ENCODE measurements around the gene FYN. TPM values are rescaled to one million over a fixed set of nuclear protein-coding genes. Genes with fewer than 3 reads are reported as not detected.

The FYN gene
- total and polyA plus RNA-seq, 9 of the 15 experiments (the other 6 are each of a cell fraction or from before 2014, with no cell fraction given): 2.9 to 22.1 (median 11.4) TPM

DNA sequence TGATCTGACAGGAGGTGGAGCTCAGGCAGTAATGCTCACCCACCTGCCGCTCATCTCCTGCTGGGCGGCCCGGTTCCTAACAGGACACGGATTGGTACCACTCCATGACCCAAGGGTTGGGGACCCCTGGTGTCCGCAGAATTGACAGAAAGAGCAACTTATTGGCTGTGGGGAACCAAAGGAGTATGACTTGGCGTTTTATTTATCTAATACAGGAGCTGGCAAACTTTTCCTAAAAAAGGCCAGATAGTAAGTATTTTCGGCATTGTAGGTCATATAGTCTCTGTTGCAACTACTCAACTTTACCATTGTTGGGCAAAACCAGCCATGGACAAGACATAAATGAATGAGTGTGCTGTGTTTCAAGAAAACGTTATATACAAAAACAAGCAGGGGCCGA is 223.2 kb downstream of the FYN start:
- FAIRE-seq (no peak), DNase-seq (ENCODE audit: extremely low read depth in 1 of 4, low spot score in 3 of 4) (no peak), ATAC-seq (no peak)
- CTCF ChIA-PET (ENCODE audit: low intra/inter-chr PET ratio): no interaction called here
- Histone ChIP-seq H3K79me2 (ENCODE audit: control insufficient read depth, insufficient read depth, low read length) (no peaks in the 10 kb centered on the region), H3K9ac (ENCODE audit: insufficient read depth in 1 of 2, low read depth in 2 of 2, low read length in 2 of 2) (no peak overlapping the region), H3K4me1 (replicated peaks in 1 of 2; ENCODE audit: control insufficient read depth in 2 of 2, insufficient read depth in 2 of 2, low read length in 2 of 2) (no peaks in the 10 kb centered on the region), H3K4me3 (no peak overlapping the region), H2AFZ (ENCODE audit: low read depth, low read length) (no peak overlapping the region), H3K27me3 (ENCODE audit: control insufficient read depth in 2 of 2, insufficient read depth in 2 of 2, low read length in 2 of 2) (peaks cover 11 to 23% of the 10 kb centered on the region in 2 experiments; a peak in 4 of 5 replicates), H3K4me2 (ENCODE audit: insufficient read depth, low read length) (no peak overlapping the region), H3K9me1 (ENCODE audit: control insufficient read depth, insufficient read depth, low read length) (no peaks in the 10 kb centered on the region), H3K9me3 (replicated peaks; ENCODE audit: control insufficient read depth, insufficient read depth, low read depth, low read length) (no peaks in the 10 kb centered on the region), H4K20me1 (replicated peaks; ENCODE audit: control insufficient read depth, insufficient read depth, low read length) (no peaks in the 10 kb centered on the region), H3K36me3 (ENCODE audit: control insufficient read depth, insufficient read depth, low read length) (no peaks in the 10 kb centered on the region), H3K27ac (ENCODE audit: extremely low read depth, low read depth, low read length) (no peak overlapping the region)
- 0 out of 2 replicates have a peak, but pooled peaks have one; percentile 13 for TF ChIP-seq NFE2 (IDR thresholded peaks at IDR 0.05; ENCODE audit: low read depth)
- 0 out of 2 replicates have a peak, but pooled peaks have one; percentile 52 for TF ChIP-seq MAFG (tag; conservative IDR thresholded peaks at IDR 0.05)
- no peak for TF ChIP-seq ZNF717 (CRISPR knock-in tag; IDR thresholded peaks at IDR 0.05)
- POLR2A ChIA-PET: no interaction called here
- no TSS peak for BruUV-seq (replicated peaks)
- WGBS (ENCODE audit: insufficient coverage, low coverage, missing lambda C conversion rate): 2% methylated on average over 9 of the region's 9 CpGs
- intact Hi-C loops (cut with micrococcal nuclease) (no loop called here), in situ Hi-C loops (cut with MboI) (no loop called here)

DNA sequence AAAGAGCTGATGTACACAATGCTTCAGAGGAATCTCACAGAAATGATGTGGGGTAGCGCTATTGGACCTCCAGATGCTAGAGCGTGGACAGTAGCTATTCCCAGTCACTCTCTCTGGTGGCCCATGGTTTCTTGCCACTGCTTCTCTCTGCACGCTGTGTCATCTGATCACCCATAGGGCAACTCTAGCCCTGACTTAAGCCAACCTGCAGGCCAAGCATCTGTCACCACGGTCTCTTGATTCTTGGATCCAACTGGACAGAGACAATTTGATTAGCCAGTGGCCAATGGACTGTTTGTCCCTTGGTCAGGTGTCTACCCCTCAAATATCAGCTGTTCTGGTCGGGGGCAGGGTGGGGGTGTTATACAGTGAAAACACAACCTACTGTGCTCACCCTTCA is 225.2 kb downstream of the FYN start:
- Histone ChIP-seq H3K4me1 (replicated peaks in 1 of 2; ENCODE audit: control insufficient read depth in 2 of 2, insufficient read depth in 2 of 2, low read length in 2 of 2) (no peaks in the 10 kb centered on the region), H4K20me1 (replicated peaks; ENCODE audit: control insufficient read depth, insufficient read depth, low read length) (no peaks in the 10 kb centered on the region), H3K9me3 (replicated peaks; ENCODE audit: control insufficient read depth, insufficient read depth, low read depth, low read length) (no peaks in the 10 kb centered on the region), H3K27ac (ENCODE audit: extremely low read depth, low read depth, low read length) (no peak overlapping the region), H3K4me3 (no peak overlapping the region), H3K79me2 (ENCODE audit: control insufficient read depth, insufficient read depth, low read length) (no peaks in the 10 kb centered on the region), H3K36me3 (ENCODE audit: control insufficient read depth, insufficient read depth, low read length) (no peaks in the 10 kb centered on the region), H3K9me1 (ENCODE audit: control insufficient read depth, insufficient read depth, low read length) (no peaks in the 10 kb centered on the region), H3K4me2 (ENCODE audit: insufficient read depth, low read length) (no peak overlapping the region), H2AFZ (ENCODE audit: low read depth, low read length) (no peak overlapping the region), H3K27me3 (ENCODE audit: control insufficient read depth in 2 of 2, insufficient read depth in 2 of 2, low read length in 2 of 2) (peaks cover 11 to 23% of the 10 kb centered on the region in 2 experiments; a peak in 4 of 5 replicates), H3K9ac (ENCODE audit: insufficient read depth in 1 of 2, low read depth in 2 of 2, low read length in 2 of 2) (no peak overlapping the region)
- intact Hi-C loops (cut with micrococcal nuclease): no loop called here
- FAIRE-seq (no peak), DNase-seq (ENCODE audit: extremely low read depth in 1 of 4, low spot score in 3 of 4) (no peak), ATAC-seq (peak; percentile 30; the same call in 2 of the 3 replicates)
- in situ Hi-C loops (cut with MboI): loop anchor here (10.0 to 25.0 kb wide), 2 partner anchors 386 to 593 kb away; a partner anchor contains a TSS
- TF ChIP-seq SIN3A (IDR thresholded peaks at IDR 0.05; ENCODE audit: borderline replicate concordance in 2 of 2, control insufficient read depth in 1 of 2, low read depth in 2 of 2, low read length in 2 of 2): no peak
- TF ChIP-seq MYC (IDR thresholded peaks at IDR 0.05; ENCODE audit: low read depth, low read length): no peak
- TF ChIP-seq MYC (CRISPR knock-in tag; IDR thresholded peaks at IDR 0.05; ENCODE audit: borderline replicate concordance, low read depth): no peak
- no peak for TF ChIP-seq BDP1 (IDR thresholded peaks at IDR 0.05; ENCODE audit: insufficient read depth, insufficient read length)
- TF ChIP-seq E2F6 (IDR thresholded peaks at IDR 0.05; ENCODE audit: borderline replicate concordance in 1 of 2, extremely low read depth in 1 of 2, insufficient read depth in 1 of 2, insufficient read length in 1 of 2, low read depth in 1 of 2, low read length in 1 of 2, poor library complexity in 1 of 2, severe bottlenecking in 1 of 2): no peak
- TF ChIP-seq POLR2B (IDR thresholded peaks at IDR 0.05; ENCODE audit: low read depth, partially characterized antibody): no peak
- TF ChIP-seq BRF1 (IDR thresholded peaks at IDR 0.05; ENCODE audit: borderline replicate concordance, extremely low read depth, insufficient read length): no peak
- no peak for TF ChIP-seq ZNF311 (CRISPR knock-in tag; IDR thresholded peaks at IDR 0.05)
- no peak for TF ChIP-seq NELFE (IDR thresholded peaks at IDR 0.05; ENCODE audit: insufficient read depth, insufficient read length)
- BruUV-seq (replicated peaks): no TSS peak
- POLR2A ChIA-PET: interaction anchor here (0.8 to 1.1 kb wide), 2 partner anchors 22 to 447 kb away, joined by 3 to 4 read pairs; no protein-coding TSS in a partner anchor
- CTCF ChIA-PET (ENCODE audit: low intra/inter-chr PET ratio): no interaction called here
- WGBS (ENCODE audit: insufficient coverage, low coverage, missing lambda C conversion rate): 5% methylated on average over 5 of the region's 5 CpGs

Measured in K562 (cell line).